SK-N-SH (cell line): Measurements from ENCODE around the gene MYO18A. TPM values are rescaled to one million over a fixed set of nuclear protein-coding genes. Genes with fewer than 3 reads are reported as not detected.

ENCODE experiments used
- CTCF ChIA-PET: fragments of 300-600, 350-600 bp; formaldehyde crosslinking; extraction: SDS; loops from one replicate; lab custom pipeline; 2021; lab: Yijun Ruan, JAX
- POLR2A ChIA-PET: fragments of 350-600 bp; sonication (Branson Sonifier 250); formaldehyde crosslinking; extraction: SDS; loops from one replicate; lab custom pipeline; 2020; ENCODE audit warnings: antibody characterized with exemption, inconsistent platforms; lab: Yijun Ruan, JAX
- DNase-seq: peaks from one replicate; pipeline ENCODE4 v3.0.0; 2012
- H2AFZ ChIP-seq: fragments of 200-600 bp; sonication (generic); 2 replicates; pipeline ENCODE4 v1.8.1; 2016; ENCODE audit warnings: antibody characterized with exemption, mild to moderate bottlenecking, low read depth
- H3F3A ChIP-seq: fragments of 200-600 bp; sonication (generic); replicated peaks from 2 replicates; pipeline ENCODE3; 2016; ENCODE audit warnings: antibody characterized with exemption, mild to moderate bottlenecking; ENCODE audit not compliant: insufficient read depth
- H3K27ac ChIP-seq, 2 experiments: fragments of 200-500 bp in 1 of 2; fragments of 200-600 bp in 1 of 2; sonication (Bioruptor generic) in 1 of 2; sonication (generic), shearing (Covaris generic) in 1 of 2; 2 replicates each; pipeline versions ENCODE4 v1.5.1 to v1.6.1; 2014 to 2016; ENCODE audit warnings: low read depth in 2 of 2, inconsistent platforms in 1 of 2, low read length in 1 of 2, mild to moderate bottlenecking in 1 of 2, mixed read lengths in 1 of 2
- H3K27me3 ChIP-seq: fragments of 200-600 bp; sonication (generic), shearing (Covaris generic); 2 replicates; pipeline ENCODE4 v1.6.1; 2016; ENCODE audit warnings: mixed run types; ENCODE audit not compliant: insufficient read depth
- H3K36me3 ChIP-seq, 2 experiments: fragments of 200-500 bp in 1 of 2; fragments of 200-600 bp in 1 of 2; sonication (Bioruptor generic) in 1 of 2; sonication (generic) in 1 of 2; replicated peaks in 1 of 2; 2 replicates each; pipeline versions ENCODE3 to v1.5.1; 2014 to 2016; ENCODE audit warnings: low read length in 1 of 2, mild to moderate bottlenecking in 1 of 2; ENCODE audit not compliant: insufficient read depth in 2 of 2, control insufficient read depth in 1 of 2
- H3K4me1 ChIP-seq, 2 experiments: fragments of 200-500 bp in 1 of 2; fragments of 200-600 bp in 1 of 2; sonication (Bioruptor generic) in 1 of 2; sonication (generic), shearing (Covaris generic) in 1 of 2; 2 replicates each; pipeline versions ENCODE4 v1.5.1 to v1.6.1; 2014 to 2016; ENCODE audit warnings: low read depth in 1 of 2, low read length in 1 of 2, mixed run types in 1 of 2; ENCODE audit not compliant: insufficient read depth in 2 of 2, control insufficient read depth in 1 of 2
- H3K4me2 ChIP-seq: fragments of 200-600 bp; sonication (generic), shearing (Covaris generic); 2 replicates; pipeline ENCODE4 v1.6.1; 2017; ENCODE audit warnings: mixed run types
- H3K4me3 ChIP-seq, 2 experiments: fragments of 200-500 bp in 1 of 2; fragments of 200-600 bp in 1 of 2; sonication (Bioruptor generic) in 1 of 2; sonication (generic), shearing (Covaris generic) in 1 of 2; 2 replicates each; pipeline versions ENCODE4 v1.5.1 to v1.8.1; 2014 to 2016; ENCODE audit warnings: low read depth in 2 of 2, inconsistent platforms in 1 of 2, low read length in 1 of 2, mild to moderate bottlenecking in 1 of 2, mixed read lengths in 1 of 2, moderate library complexity in 1 of 2
- H3K79me2 ChIP-seq: fragments of 200-600 bp; sonication (generic); 2 replicates; pipeline ENCODE4 v1.8.1; 2017; ENCODE audit warnings: mild to moderate bottlenecking; ENCODE audit not compliant: insufficient read depth
- H3K9ac ChIP-seq: fragments of 200-600 bp; sonication (generic); 2 replicates; pipeline ENCODE4 v1.6.1; 2017; ENCODE audit warnings: mixed run types
- H3K9me2 ChIP-seq: fragments of 200-600 bp; sonication (generic); 2 replicates; pipeline ENCODE4 v1.6.1; 2017; ENCODE audit warnings: mixed run types
- H3K9me3 ChIP-seq: fragments of 200-600 bp; sonication (generic); 2 replicates; pipeline ENCODE4 v1.6.1; 2017; ENCODE audit warnings: mixed run types, mild to moderate bottlenecking, moderate library complexity
- H4K20me1 ChIP-seq: fragments of 200-600 bp; sonication (generic); 2 replicates; pipeline ENCODE4 v1.6.1; 2017; ENCODE audit warnings: mild to moderate bottlenecking, mixed run types; ENCODE audit not compliant: insufficient read depth
- EP300 ChIP-seq, 2 experiments: IDR thresholded peaks; 2 replicates each; pipeline versions ENCODE4 v1.4.0 to v1.6.1; 2012; ENCODE audit warnings: borderline replicate concordance in 1 of 2, low read depth in 1 of 2, low read length in 1 of 2
- EZH2phosphoT487 ChIP-seq: fragments of 200-600 bp; sonication (generic); IDR thresholded peaks from 2 replicates; pipeline ENCODE4 v1.6.1; 2017; ENCODE audit warnings: low read depth, mixed run types, mild to moderate bottlenecking, antibody characterized with exemption, moderate library complexity, borderline replicate concordance
- FOXJ3 ChIP-seq: sonication (generic); formaldehyde crosslinking; IDR thresholded peaks from 2 replicates; pipeline ENCODE4 v1.5.1; 2020; ENCODE audit warnings: mild to moderate bottlenecking, missing genetic modification reagents
- GABPA ChIP-seq: IDR thresholded peaks from 2 replicates; pipeline ENCODE4 v1.4.0; 2012; ENCODE audit warnings: low read depth, mild to moderate bottlenecking
- GATA2 ChIP-seq: sonication (generic); formaldehyde crosslinking; IDR thresholded peaks from 2 replicates; pipeline ENCODE4 v1.5.0; 2020; ENCODE audit warnings: mild to moderate bottlenecking, missing genetic modification reagents
- NFIC ChIP-seq: IDR thresholded peaks from 2 replicates; pipeline ENCODE4 v1.4.0; 2012; ENCODE audit warnings: borderline replicate concordance
- RFX5 ChIP-seq: IDR thresholded peaks from 2 replicates; pipeline ENCODE4 v1.6.1; 2012; ENCODE audit warnings: mild to moderate bottlenecking, improper control_type of control experiment, low read length
- TEAD4 ChIP-seq: IDR thresholded peaks from 2 replicates; pipeline ENCODE4 v1.4.0; 2012; ENCODE audit warnings: mild to moderate bottlenecking, borderline replicate concordance; ENCODE audit not compliant: insufficient read depth
- WGBS: methylation state at CpG from one replicate; pipeline ENCODE4 v1.1.6; 2017; ENCODE audit warnings: low lambda C conversion rate; 5-methylcytosine and 5-hydroxymethylcytosine counted together
- polyA plus RNA-seq, 3 experiments: library from polyadenylated mRNA; depleted of rRNA; stranded (reverse); fragments of >200 nt; gene quantifications; 2 replicates each; pipeline ENCODE4 v1.2.3, GENCODE V29; 2012
- TF ChIP-seq, protein P1 (sequence below): IDR thresholded peaks from 2 replicates; pipeline ENCODE4 v1.4.0; 2012; ENCODE audit warnings: low read depth, borderline replicate concordance
- TF ChIP-seq, protein P2 (sequence below): fragments of 150-350 bp; IDR thresholded peaks from 2 replicates; pipeline ENCODE4 v1.6.1; 2016; ENCODE audit warnings: mild to moderate bottlenecking, low read depth, low read length
- TF ChIP-seq, protein P3 (sequence below): fragments of 150-350 bp; IDR thresholded peaks from 2 replicates; pipeline ENCODE4 v1.6.1; 2017; ENCODE audit warnings: antibody characterized with exemption, low read length, low read depth, borderline replicate concordance

The MYO18A gene
- polyA plus RNA-seq, 1 of the 3 experiments (the other 2 are of a cell fraction): 6.6 TPM

DNA sequence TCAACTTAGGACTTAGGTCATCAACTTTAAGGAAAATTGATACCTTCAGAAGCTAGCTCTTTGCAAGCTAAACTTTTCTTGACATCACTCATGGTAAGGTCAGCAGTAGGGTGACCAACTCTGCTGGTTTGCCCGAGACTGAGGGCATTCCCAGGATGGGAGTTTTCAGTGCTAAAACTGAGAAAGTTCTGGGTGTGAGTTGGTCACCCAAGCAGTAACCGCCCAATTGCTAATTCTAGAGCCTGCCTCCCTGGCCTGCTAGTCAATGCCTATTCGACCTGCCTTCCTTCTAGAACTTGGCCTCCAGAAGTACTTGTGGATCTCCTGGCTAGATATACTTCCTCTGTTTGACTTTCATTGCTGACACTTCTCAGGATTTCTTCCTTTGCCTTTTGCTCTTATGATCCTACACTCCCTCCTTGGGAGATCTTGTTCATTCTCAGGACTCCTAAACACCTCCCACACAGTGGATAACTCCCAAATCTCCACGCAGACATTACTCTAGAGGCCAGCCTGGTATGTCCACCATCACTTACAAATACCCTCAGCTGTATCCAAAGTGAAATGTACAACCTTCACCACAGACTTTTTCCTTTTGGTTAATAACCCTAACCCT, 10.5 kb upstream of the MYO18A start (continued):
- TF ChIP-seq, protein P1, sequence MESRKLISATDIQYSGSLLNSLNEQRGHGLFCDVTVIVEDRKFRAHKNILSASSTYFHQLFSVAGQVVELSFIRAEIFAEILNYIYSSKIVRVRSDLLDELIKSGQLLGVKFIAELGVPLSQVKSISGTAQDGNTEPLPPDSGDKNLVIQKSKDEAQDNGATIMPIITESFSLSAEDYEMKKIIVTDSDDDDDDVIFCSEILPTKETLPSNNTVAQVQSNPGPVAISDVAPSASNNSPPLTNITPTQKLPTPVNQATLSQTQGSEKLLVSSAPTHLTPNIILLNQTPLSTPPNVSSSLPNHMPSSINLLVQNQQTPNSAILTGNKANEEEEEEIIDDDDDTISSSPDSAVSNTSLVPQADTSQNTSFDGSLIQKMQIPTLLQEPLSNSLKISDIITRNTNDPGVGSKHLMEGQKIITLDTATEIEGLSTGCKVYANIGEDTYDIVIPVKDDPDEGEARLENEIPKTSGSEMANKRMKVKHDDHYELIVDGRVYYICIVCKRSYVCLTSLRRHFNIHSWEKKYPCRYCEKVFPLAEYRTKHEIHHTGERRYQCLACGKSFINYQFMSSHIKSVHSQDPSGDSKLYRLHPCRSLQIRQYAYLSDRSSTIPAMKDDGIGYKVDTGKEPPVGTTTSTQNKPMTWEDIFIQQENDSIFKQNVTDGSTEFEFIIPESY: no peak

DNA sequence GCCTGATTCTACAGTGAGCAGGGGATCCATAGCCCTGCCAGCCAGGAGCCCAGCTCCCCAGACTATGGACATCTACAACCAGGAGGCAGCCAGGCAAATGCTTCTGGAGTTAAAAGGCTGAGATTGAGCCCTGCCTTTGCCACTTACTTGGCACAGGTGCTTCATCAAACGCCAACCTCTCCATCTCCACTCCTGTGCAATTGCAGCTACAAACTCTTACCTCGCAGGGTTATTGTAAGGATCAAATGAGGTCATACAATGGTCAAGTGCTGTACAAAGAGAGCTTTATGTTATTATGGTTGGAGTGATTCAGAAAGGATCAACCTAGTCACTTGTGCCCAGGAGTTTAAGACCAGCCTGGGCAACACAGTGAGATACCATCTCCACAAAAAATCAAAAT, 9.8 kb upstream of the MYO18A start:
- no peak overlapping the region for H2AFZ ChIP-seq
- H4K20me1 ChIP-seq: no peaks in the 10 kb centered on the region
- whole genome bisulfite sequencing: 72% methylated on average over 2 of the region's 2 CpGs
- ChIA-PET CTCF (interaction anchor here (0.8 to 7.8 kb wide), 4 partner anchors 10 to 73 kb away, joined by 3 to 55 read pairs (median 8); partner anchors contain the start of gene MYO18A), POLR2A (no interaction called here)
- no peaks in the 10 kb centered on the region for H3K79me2 ChIP-seq
- H3K27me3 ChIP-seq: no peaks in the 10 kb centered on the region; the same call in 1 of the 2 replicates
- no peaks in the 10 kb centered on the region for H3F3A ChIP-seq
- no peaks in the 10 kb centered on the region for H3K36me3 ChIP-seq
- H3K4me2 ChIP-seq: no peak overlapping the region
- H3K27ac ChIP-seq: no peak overlapping the region
- H3K9ac ChIP-seq: no peak overlapping the region
- no peaks in the 10 kb centered on the region for H3K9me2 ChIP-seq
- H3K9me3 ChIP-seq: no peaks in the 10 kb centered on the region
- no peak for DNase-seq
- no peak overlapping the region for H3K4me3 ChIP-seq
- H3K4me1 ChIP-seq: no peaks in the 10 kb centered on the region
- TF ChIP-seq, protein P2, sequence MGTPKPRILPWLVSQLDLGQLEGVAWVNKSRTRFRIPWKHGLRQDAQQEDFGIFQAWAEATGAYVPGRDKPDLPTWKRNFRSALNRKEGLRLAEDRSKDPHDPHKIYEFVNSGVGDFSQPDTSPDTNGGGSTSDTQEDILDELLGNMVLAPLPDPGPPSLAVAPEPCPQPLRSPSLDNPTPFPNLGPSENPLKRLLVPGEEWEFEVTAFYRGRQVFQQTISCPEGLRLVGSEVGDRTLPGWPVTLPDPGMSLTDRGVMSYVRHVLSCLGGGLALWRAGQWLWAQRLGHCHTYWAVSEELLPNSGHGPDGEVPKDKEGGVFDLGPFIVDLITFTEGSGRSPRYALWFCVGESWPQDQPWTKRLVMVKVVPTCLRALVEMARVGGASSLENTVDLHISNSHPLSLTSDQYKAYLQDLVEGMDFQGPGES: no peak
- TF ChIP-seq EZH2phosphoT487 (no peak), GABPA (no peak), NFIC (no peak), RFX5 (no peak), TEAD4 (no peak), EP300 (IDR thresholded peaks at IDR 0.05; ENCODE audit: borderline replicate concordance in 1 of 2, low read depth in 1 of 2, low read length in 1 of 2) (no peak), FOXJ3 (no peak)
- TF ChIP-seq, protein P3, sequence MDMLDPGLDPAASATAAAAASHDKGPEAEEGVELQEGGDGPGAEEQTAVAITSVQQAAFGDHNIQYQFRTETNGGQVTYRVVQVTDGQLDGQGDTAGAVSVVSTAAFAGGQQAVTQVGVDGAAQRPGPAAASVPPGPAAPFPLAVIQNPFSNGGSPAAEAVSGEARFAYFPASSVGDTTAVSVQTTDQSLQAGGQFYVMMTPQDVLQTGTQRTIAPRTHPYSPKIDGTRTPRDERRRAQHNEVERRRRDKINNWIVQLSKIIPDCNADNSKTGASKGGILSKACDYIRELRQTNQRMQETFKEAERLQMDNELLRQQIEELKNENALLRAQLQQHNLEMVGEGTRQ: no peak

DNA sequence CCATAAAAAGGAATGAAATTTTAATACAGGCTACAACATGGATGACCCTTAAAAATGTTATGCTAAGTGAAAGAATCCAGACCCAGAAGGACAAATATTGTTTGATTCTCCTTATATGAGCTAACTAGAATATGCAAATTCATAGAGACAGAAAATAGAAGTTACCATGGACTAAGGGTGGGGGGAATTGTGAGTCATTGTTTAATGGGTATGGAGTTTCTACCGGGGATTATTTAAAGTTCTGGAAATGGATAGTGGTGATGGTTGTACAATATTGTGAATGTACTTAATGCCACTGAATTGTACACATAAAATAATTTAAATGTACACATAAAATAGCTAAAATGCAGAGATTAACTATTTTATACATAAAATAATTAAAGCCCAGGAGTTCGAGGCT, 9.2 kb upstream of the MYO18A start:
- WGBS: 78% methylated on average over 2 of the region's 2 CpGs
- Histone ChIP-seq H3K9me2 (no peaks in the 10 kb centered on the region), H3K4me3 (no peak overlapping the region), H3K4me1 (no peaks in the 10 kb centered on the region), H3K36me3 (no peaks in the 10 kb centered on the region), H3K27ac (no peak overlapping the region), H2AFZ (no peak overlapping the region), H3K9me3 (no peaks in the 10 kb centered on the region)
- ChIA-PET CTCF (interaction anchor here (1.1 to 7.8 kb wide), 4 partner anchors 9 to 73 kb away, joined by 4 to 55 read pairs (median 8); partner anchors contain the start of gene MYO18A), POLR2A (no interaction called here)
- TF ChIP-seq, protein P3: no peak
- no peak for TF ChIP-seq GATA2
- no peak for TF ChIP-seq FOXJ3
- TF ChIP-seq, all 33 proteins: peak for 0
- Histone ChIP-seq H3K79me2 (no peaks in the 10 kb centered on the region), H3K9ac (no peak overlapping the region), H3K27me3 (no peaks in the 10 kb centered on the region; the same call in 1 of the 2 replicates), H3F3A (no peaks in the 10 kb centered on the region), H4K20me1 (no peaks in the 10 kb centered on the region), H3K4me2 (no peak overlapping the region)
- no peak for DNase-seq
